GM08714 (cell line): ENCODE results near the gene MMP21.

Experiments used
- H3K4me3 ChIP-seq: fragments of 200-500 bp; sonication (Bioruptor generic); 2 replicates; pipeline ENCODE4 v1.5.1; 2014; ENCODE audit warnings: mild to moderate bottlenecking, low read length, inconsistent platforms
- ZNF274 ChIP-seq: IDR thresholded peaks from 2 replicates; pipeline ENCODE4 v1.6.1; 2012; ENCODE audit warnings: mild to moderate bottlenecking, low read depth, low read length

The MMP21 gene, protein sequence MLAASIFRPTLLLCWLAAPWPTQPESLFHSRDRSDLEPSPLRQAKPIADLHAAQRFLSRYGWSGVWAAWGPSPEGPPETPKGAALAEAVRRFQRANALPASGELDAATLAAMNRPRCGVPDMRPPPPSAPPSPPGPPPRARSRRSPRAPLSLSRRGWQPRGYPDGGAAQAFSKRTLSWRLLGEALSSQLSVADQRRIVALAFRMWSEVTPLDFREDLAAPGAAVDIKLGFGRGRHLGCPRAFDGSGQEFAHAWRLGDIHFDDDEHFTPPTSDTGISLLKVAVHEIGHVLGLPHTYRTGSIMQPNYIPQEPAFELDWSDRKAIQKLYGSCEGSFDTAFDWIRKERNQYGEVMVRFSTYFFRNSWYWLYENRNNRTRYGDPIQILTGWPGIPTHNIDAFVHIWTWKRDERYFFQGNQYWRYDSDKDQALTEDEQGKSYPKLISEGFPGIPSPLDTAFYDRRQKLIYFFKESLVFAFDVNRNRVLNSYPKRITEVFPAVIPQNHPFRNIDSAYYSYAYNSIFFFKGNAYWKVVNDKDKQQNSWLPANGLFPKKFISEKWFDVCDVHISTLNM

DNA sequence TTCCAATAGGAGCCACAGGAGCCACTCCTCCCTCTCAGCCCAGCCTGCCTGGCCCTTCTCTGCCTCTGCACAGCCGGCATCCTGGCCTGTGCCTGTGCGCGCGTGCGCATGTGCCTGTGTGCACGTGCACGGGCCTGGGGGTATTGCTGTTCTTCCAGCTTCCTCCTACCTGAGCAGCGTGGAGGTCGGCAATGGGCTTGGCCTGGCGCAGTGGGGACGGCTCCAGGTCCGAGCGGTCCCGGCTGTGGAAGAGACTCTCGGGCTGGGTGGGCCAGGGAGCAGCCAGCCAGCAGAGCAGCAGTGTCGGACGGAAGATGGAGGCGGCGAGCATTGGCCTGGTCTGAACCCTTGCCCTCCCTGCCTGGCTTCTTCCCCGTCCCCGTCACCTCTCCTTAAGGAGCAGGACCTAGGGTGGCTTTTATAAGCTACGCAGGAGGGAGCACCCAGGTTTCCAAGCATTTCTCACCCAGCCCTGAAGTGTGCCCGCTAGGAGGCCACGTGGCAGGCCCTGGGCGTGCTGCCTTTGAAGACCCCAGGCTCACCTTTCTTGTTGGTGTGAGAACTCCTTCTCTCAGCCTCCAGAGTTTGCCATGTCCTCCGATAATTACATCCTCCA lies at the start of gene MMP21:
TSS of gene MMP21 (minus strand) at position 331 of the 616 bp plus-strand sequence. CDS start at position 331, 0 bp downstream.
- TF ChIP-seq ZNF274, result no peak
- no peak within 1 kb of the TSS for H3K4me3 ChIP-seq

DNA sequence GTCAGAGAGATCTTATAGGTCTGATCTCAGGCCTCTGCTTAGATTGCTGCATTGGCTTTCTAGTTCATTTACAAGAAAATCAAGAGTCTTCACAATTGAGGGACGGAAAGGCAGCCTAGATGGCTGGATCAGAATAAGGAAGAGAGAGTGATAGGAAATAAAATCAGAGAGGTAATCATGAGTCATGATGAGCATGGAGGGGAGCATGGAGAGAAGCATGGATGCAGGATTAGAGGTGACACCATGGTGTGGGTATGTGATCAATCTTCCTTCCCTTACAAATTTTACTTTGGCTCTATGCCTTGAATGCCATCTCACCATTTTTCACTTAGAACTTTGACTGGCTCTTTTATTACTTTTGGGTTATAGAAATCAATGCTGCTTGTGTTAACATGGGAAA lies 49.1 kb upstream of the MMP21 start:
- TF ChIP-seq ZNF274, result no peak
- peak overlapping the region; percentile 91 for H3K4me3 ChIP-seq

DNA sequence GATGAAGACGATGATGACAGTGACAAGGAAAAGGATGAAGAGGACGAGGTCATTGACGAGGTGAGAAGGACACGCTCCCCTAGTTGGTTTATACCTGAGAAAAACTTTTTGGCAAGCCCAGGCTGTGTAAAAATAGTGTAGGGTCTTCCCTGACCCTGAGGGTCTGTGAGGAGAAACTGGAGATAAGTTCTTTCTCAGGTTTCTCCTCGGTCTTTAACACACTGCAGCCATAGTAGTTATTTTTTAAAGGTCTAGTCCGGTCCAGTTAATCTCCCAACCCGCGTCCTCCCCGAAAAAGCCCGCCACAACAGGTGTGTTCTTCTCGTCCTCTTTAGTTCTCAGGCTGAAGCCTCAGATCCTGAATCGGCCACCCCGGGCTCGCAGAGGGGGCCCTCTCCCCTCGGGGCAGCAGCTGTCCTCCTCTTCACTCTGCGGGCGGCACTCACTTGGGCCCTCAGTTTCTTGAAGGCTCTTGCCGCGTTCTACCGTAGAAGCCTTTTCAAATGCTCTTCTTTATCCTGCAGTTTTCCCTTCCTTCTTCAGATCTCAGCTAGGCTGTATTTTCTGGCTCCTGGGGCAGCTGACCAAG lies 48.1 kb upstream of the MMP21 start:
- TF ChIP-seq ZNF274, result no peak
- H3K4me3 ChIP-seq, result peak overlapping the region; percentile 91

DNA sequence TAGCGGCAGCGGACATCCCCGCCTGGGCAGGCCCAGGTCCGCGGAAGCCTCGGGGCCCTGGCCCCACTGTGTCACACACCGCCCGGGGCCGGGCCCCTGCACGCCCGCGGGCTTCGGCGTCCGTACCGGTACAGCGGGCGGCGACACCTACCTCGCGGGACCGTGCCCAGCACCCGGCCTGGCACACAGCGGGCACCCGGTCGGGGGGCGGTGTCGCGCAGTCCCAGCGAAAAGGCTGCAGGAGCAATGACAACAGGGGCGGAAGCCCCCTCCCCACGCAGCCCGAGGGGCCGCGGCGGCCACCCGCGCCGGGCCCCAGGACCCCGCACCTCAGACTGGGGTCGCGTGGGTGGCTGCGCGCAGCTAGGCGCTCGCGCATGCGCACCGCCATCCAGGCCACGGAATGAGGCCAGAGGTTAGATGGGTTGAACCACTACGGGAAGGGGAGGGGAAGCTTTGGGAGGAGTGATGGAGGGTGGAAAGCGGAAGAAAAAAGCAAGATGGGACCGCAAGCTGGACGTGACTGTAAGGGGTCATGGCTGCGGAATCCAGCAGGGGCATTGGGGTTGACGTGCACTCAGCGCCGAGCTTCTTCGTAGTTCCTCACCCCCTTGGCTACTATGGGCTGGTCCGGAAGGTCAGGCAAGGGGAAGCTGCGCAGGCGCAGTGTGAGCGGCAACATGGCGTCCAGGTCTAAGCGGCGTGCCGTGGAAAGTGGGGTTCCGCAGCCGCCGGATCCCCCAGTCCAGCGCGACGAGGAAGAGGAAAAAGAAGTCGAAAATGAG lies 47.4 kb upstream of the MMP21 start, which contains the start of the genes BCCIP and UROS:
TSS of gene BCCIP (plus strand) at position 669 of the 785 bp plus-strand sequence. CDS start at position 681, 12 bp downstream.
TSS of gene UROS (minus strand) at position 381 of the 785 bp plus-strand sequence. CDS start 6,759 bp downstream, outside the sequence.
- no peak for TF ChIP-seq ZNF274
- H3K4me3 ChIP-seq, result peak within 1 kb of the TSS; percentile 91

DNA sequence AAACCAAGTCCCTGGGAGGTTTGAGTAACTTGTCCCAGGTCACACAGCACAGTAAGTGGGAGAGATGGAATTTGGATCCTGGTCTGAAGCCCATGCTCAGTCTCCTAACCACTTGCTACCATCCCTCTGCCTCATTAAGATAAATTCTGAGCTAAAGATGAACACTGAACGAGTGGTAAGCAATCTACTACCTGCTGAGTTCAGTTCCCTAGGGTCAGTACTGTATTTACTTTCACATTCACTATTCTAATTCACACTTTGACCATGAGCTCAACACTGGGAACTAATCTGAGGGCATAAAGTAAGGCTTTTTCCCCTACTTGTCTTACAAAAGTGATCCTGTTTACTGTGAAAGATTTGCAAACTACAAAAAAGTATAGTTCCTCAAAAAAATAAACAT lies 45.1 kb upstream of the MMP21 start:
- H3K4me3 ChIP-seq, result peak overlapping the region; percentile 29; the same call in 1 of the 2 replicates
- no peak for TF ChIP-seq ZNF274

DNA sequence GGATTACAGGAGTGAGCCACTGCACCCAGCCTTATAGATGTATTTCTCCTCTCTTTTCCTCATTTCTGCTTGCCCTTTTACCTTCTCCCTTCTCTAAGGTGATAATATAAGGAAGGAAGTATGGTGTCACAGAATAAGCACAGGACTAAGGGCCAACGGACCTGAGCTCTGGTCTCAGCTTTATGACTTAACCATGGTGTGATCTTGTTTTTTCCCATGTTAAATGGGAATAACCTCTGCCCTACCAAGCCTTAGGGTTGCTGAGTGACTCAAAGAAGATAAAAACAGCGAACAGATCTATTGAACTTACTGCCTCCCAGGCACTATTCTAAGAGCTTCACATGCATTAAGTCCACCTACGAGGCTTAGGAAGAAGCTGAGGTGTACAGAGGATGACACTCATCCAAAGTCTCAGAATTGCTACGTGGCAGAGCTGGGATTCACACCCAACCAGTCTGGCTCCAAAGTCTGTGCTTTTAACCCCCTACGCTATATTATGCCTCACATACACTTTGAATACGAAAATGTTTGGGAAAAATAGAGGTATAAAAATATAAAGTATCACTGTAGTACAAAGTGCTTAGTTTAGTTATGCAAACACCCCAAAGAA lies 41.8 kb upstream of the MMP21 start:
- TF ChIP-seq ZNF274, result no peak
- no peak overlapping the region for H3K4me3 ChIP-seq

DNA sequence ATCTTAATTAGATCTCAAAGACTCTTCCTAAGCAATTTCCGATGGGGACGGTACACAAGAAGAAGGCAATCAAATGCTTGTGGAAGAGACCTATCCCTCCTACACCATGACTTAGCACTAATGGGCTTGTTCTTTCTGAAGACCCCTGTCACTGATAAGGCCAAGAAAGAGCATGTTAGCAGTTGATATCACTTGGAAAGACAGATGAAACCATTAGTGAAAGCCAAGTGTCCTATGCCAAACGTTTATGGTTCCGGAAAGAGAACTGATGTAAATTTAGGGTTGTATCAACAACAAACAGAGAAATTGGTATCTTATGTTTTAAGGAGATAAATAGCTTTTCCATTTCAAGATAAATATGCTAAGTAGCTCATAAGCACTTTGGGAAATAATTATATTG lies 40.9 kb upstream of the MMP21 start:
- H3K4me3 ChIP-seq, result no peak overlapping the region
- no peak for TF ChIP-seq ZNF274

DNA sequence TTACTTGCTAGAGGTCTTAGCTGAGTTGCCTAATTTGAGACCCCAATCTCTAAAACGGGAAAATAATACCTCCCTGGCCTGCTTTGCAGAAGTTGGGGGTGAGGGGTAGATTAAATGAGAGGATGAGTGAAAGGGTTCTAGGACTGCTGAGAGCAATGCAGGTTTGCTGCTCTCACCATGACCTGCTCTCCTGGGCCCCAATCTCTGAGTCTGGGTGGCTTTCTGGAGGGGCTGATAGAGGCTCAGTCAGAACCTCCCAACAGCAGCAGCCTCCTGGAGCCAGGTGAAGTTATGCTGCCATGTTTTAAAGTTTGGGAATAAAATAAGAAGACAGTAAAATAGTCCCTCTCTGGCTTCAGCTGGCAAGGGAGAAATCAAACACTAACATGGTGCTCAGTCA lies 40.1 kb upstream of the MMP21 start:
- no peak for TF ChIP-seq ZNF274
- H3K4me3 ChIP-seq, result no peak overlapping the region

DNA sequence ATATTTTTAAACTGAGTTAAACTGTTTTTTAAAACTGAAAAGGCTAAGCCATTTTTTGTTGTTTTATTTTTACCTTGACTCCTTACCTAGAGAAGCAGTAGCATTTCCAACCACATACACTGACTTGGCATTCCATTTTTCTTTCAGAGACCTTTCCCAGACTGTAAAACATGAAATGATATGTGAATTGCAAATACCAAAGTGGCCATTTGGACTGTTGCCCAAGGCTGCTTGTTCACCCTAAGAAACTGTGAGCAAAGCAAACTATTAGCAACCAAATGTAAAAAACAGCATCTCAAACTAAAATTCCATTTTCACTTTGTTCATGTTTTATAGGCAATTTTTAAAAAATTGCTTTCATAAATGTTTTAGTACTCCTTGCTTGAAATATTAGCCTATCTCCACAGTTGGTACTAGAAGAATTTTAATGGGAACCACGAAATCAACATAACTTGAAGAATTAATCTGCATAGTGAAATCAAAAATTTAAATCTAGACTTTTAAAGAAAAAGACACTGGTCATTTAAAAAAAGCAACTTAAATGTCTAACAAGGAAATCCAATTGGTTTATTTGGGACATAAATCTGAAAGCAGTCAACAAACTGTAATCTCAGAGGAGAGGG lies 36.6 kb upstream of the MMP21 start:
- no peak overlapping the region for H3K4me3 ChIP-seq
- TF ChIP-seq ZNF274, result no peak

DNA sequence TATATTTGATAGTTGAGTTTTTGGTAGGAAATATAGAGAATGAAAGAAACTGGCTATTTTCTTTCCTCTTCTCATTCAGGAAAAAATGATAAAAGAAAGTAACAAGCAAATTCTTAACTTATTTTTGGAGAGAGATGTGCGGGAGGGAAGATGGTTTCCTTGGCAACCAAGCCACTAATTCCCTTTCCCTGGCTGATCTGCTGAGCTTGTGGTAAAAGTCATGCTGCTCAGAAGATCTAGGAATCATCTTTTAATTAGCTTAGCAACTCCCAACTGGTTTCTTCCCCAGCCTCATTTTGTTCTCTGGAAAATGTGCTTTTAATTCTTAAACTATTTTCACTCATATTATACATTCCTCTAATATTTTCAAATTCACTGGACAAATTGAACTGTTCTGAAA lies 35.6 kb upstream of the MMP21 start:
- no peak overlapping the region for H3K4me3 ChIP-seq
- no peak for TF ChIP-seq ZNF274

DNA sequence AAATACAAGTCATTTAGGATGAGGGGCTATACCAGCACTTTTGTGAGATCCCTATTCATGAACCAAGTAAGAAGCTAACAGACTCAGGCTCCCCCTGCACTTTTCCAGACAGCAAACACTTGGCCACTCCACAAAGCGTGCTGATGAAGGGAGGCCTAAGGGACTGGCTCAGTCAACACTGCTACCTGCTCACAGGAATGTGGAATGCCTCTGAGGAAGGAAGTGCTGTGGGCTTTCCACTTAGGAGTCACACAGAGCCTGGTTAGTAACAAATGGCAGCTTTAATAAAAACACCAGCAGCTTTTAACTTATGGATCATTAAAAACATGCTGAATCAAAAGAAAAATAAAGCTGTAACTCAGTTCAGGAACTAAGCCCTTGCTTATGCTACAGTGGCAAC lies 32.4 kb upstream of the MMP21 start:
- H3K4me3 ChIP-seq, result no peak overlapping the region

DNA sequence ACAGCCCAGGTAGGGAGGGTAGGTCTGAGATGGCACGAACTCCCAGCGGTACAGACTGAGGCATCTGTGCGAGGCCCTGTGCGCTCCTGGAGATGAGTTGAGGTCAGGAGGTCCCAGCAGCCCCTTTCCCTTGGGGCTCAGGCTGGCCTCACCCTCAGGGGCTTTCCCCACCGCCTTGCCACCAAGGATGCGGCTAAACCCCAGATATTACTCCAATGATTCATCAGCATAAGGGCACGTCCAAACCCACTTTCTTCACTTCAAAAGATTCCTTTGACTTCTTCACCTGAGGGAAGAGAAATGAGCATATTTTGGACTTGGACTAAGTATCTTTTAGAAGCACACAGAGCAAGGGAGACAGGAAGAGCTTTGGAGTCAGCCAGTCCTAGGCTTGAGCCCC lies 27.1 kb upstream of the MMP21 start:
- TF ChIP-seq ZNF274, result no peak
- H3K4me3 ChIP-seq, result no peak overlapping the region

More for the DNA sequence above, 32.4 kb upstream of the MMP21 start:
- no peak for TF ChIP-seq ZNF274

DNA sequence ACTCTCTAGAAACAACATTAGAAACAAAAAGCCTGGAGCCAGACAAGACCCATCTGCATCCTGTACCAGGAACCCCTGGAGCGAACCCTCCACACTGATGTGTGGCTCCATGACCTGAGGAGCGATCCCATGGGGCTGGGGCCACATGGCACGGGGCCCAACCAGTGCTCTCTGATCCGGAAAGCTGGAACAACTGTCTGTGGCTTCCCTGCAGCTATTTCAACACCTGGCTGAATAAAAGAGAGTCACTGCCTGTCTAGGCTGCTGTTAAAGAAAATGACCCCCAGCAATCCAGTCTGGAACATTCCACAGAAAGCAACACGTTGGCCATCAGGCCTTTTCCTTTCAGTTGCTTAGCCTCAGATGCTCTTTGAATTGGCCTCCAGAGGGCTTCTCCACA lies 26.5 kb upstream of the MMP21 start:
- no peak for TF ChIP-seq ZNF274
- no peak overlapping the region for H3K4me3 ChIP-seq
